HL-60 (cell line): Measurements from ENCODE around the gene U2AF2.
A peak's percentile ranks its signal among the peaks of the same experiment; 100 is the strongest.

ENCODE experiments used
- DNase-seq, 2 experiments: peaks; one replicate each; pipeline ENCODE4 v3.0.0-alpha.2; 2010 to 2020; ENCODE audit warnings: low read depth in 1 of 2, low spot score in 1 of 2
- H3K27ac ChIP-seq: fragments of 250-450 bp; sonication (Bioruptor Pico); replicated peaks from 2 replicates; pipeline ENCODE4 v1.5.1; 2020; ENCODE audit warnings: mild to moderate bottlenecking, moderate library complexity
- H3K27me3 ChIP-seq: fragments of 250-450 bp; sonication (Bioruptor Pico); 2 replicates; pipeline ENCODE4 v1.5.1; 2021; ENCODE audit warnings: mild to moderate bottlenecking, moderate library complexity; ENCODE audit not compliant: insufficient read depth, poor library complexity, severe bottlenecking
- H3K4me3 ChIP-seq: replicated peaks from 2 replicates; pipeline ENCODE4 v1.5.1; 2011; ENCODE audit warnings: mild to moderate bottlenecking, control low read depth, low read length; ENCODE audit not compliant: insufficient read depth
- CTCF ChIP-seq: IDR thresholded peaks from one replicate; pipeline ENCODE4 v1.5.1; 2011; ENCODE audit warnings: low read length, control low read depth, inconsistent platforms; ENCODE audit not compliant: insufficient read depth
- GABPA ChIP-seq: IDR thresholded peaks from 2 replicates; pipeline ENCODE4 v1.6.1; 2012; ENCODE audit warnings: low read depth
- POLR2AphosphoS5 ChIP-seq: IDR thresholded peaks from 2 replicates; pipeline ENCODE4 v1.6.1; 2012; ENCODE audit warnings: low read depth
- REST ChIP-seq: IDR thresholded peaks from 2 replicates; pipeline ENCODE4 v1.6.1; 2012; ENCODE audit warnings: low read depth; ENCODE audit not compliant: insufficient replicate concordance
- SPI1 ChIP-seq: IDR thresholded peaks from 2 replicates; pipeline ENCODE4 v1.6.1; 2012; ENCODE audit warnings: low read depth, mild to moderate bottlenecking, borderline replicate concordance

The U2AF2 gene

GRCh38 chr19:55623130-55623529 is 31.7 kb upstream of the U2AF2 start:
- H3K27me3 ChIP-seq: no peaks in the 10 kb centered on the region
- TF ChIP-seq POLR2AphosphoS5: no peak
- no peak for TF ChIP-seq REST
- TF ChIP-seq GABPA: no peak
- TF ChIP-seq CTCF: no peak
- TF ChIP-seq SPI1: no peak
- H3K27ac ChIP-seq: no peak overlapping the region
- no peak overlapping the region for H3K4me3 ChIP-seq
- no peak for DNase-seq

GRCh38 chr19:55623561-55623960 is 31.3 kb upstream of the U2AF2 start:
- H3K27me3 ChIP-seq: no peaks in the 10 kb centered on the region
- peak overlapping the region; percentile 15 for H3K27ac ChIP-seq
- peak overlapping the region; percentile 20; the same call in 1 of the 2 replicates for H3K4me3 ChIP-seq
- no peak for TF ChIP-seq POLR2AphosphoS5
- TF ChIP-seq SPI1: no peak
- no peak for TF ChIP-seq CTCF
- no peak for TF ChIP-seq REST
- no peak for TF ChIP-seq GABPA
- no peak for DNase-seq

GRCh38 chr19:55624109-55625003 is 30.5 kb upstream of the U2AF2 start, which contains the start of gene ZNF784:
ZNF784 (minus strand) TSS chr19:55624566; CDS start chr19:55624561, 5 bp downstream.
- TF ChIP-seq CTCF (no peak), POLR2AphosphoS5 (peak; percentile 56; the same call in 1 of the 2 replicates), REST (peak; percentile 67), GABPA (no peak), SPI1 (no peak)
- Histone ChIP-seq H3K4me3 (peak within 1 kb of the TSS; percentile 46), H3K27ac (peak within 1 kb of the TSS; percentile 82), H3K27me3 (no peaks in the 10 kb centered on the region)
- peak; percentile 84 to 88 for DNase-seq
